ENCODE data around the gene FYCO1.
"Not testable (repeated sequence)": the region's sequence is repeated elsewhere in the genome, so short reads cannot be mapped to it uniquely, and the experiment has no call there.

FYCO1 gene

DNA sequence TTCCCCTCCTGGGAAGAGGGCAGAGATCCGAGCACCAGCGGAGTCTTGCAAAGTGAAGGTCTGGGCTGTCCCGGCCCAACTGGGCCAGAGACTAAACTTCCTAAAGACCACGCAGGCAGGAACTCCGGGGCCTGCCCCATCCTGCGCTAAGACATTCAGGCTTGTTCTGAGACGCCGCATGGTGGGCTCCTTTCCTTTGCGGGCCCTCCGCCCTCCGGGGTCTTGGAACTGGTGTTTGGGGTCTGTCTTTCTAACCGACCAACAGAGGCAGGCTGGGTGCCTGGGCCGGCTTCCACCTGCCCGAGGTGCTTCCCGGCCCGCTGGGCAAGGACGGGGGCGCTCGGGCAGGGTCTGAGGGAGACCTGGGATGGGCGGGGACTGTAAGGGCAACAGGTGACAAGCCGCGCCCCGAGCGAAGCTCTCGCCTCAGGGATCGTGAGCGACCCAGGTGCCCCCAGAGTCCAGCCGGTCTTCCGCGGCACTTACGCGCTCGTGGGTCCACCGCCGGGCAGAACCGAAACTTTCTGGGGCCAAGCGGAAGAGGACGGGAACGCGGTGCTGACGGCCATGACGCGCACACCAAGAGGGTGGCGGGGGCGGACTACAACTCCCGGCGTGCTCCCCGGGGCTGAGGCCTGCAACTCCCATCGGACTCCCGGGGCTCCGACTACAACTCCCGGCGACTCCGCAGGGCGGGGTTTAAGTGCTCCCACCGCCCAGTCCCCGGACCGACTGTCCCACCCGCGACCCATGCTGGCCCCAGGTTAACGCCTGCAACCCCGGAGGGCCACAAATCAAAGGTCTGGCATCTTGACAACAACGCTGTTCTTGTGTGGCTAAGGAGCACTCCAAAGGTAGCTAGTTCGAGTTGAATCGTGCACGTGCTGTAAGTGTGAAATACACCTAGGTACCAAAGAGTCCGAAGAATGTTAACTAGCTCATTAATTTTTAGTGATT, at the start of gene FYCO1:
Gene FYCO1, minus strand, starts transcription at position 589 of the 957 bp plus-strand sequence. CDS start 10,914 bp downstream, outside the sequence.
- DNase-seq (ENCODE audit: low read depth): peak; percentile 88

DNA sequence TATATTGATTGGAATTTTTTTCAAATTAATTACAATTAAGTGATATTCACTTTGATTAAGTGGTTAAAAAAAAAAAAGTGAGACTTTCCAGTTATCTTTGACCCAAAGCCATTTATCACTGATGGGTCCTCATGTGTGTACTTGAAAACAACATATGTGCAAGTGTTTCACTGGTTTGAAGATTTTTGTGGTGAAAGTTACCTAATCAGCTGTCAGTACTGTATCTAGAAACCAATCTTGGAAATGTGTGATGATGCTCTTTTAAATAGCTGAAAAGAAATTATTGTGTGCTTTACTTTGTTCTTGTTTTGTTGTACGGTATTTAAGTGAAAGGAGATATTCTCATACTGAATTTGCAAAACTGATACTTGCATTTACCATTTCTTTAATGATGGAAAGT, 43.3 kb upstream of the FYCO1 start:
- no peak for DNase-seq (ENCODE audit: low read depth)

DNA sequence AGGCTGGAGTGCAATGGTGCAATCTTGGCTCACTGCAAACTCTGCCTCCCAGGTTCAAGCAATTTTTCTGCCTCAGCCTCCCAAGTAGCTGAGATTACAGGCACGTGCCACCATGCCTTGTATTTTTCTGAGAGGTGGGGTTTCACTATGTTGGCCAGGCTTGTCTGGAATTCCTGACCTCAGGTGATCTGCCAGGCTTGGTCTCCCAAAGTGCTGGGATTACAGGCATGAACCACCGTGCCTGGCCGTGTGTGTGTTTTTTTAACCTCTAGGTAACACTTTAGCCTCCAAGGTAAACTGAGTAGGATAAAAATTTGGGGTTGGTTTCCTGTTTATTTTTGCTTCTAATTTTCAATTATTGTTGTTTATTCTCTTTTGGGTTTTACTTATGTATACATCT, 42.4 kb upstream of the FYCO1 start:
- DNase-seq (ENCODE audit: low read depth): not testable (repeated sequence)

DNA sequence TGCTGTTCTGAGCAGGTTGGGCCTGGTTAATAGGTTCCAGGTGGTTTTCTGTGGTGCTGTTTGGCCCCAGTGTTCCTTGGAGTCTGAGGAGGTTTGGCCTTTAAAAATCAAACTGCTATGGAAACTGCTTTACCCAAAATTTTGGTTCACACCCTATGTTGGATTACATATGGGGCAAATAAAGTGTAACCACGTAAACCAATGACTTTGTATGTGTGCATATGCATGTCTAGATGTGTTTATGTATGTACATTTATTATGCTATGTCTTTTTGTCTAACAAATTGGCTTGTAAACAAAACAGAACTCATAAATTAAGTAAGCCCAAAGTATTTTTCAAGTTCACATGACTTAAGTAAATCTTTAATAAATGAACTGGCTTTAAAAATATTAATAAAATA, 40.6 kb upstream of the FYCO1 start:
- no peak for DNase-seq (ENCODE audit: low read depth)

DNA sequence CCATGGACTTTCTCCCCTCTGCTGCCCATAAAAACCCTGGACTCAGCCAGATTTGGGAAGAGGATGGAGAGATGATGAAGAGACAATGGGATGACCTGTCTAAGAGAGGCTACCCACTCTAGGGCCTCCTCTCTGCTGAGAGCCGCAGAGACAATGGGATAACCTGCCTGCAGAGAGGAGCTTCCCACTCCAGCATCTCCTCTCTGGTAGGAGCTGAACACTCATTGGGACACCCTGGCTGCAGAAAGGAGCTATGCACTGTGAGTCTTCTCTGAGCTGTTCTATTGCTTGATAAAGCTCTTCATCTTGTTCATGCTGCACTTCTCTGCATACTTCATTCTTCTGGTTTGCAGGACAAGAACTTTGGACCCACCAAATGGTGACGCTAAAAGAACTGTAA, 36.1 kb upstream of the FYCO1 start:
- DNase-seq (ENCODE audit: low read depth): no peak

DNA sequence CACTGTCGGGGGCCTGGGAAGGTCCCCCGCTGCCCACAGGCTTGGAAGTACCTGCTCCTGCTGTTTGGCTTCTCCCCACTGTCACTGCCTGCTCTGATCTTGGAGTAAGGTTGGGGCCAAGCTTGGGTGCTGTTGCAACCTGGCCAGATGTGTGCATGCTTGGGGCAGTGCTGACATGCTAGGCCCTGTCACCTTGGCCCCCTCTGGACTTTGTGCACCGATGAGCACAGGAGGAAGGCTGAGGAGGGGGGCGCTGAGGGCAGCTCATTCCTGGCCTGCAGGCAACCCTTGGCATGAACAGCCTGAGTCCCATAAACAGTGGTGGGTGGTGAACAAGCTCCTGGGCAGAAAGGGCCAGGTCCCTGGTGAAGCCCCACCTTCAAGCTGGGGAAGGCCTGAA, 35.6 kb upstream of the FYCO1 start:
- no peak for DNase-seq (ENCODE audit: low read depth)

DNA sequence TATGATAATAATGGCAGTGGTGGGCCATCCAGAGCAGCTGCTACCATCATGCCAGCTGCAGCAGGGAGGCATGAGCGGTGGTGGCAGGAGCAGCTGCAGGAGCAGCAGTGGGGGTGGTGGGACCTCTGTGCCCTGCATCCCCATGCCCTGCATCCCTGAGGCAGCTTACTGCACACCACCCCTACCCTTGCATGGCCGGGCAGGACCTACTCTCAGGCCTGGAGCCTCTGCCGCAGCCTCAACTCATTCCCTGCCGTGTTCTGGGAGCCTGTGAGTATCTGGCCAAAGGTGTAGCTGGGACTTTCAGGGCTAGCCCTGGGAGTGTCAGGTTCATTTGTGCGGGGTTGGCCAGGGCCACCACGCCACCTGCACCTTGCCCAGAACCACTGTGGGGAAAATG, 35.0 kb upstream of the FYCO1 start:
- DNase-seq (ENCODE audit: low read depth): no peak

DNA sequence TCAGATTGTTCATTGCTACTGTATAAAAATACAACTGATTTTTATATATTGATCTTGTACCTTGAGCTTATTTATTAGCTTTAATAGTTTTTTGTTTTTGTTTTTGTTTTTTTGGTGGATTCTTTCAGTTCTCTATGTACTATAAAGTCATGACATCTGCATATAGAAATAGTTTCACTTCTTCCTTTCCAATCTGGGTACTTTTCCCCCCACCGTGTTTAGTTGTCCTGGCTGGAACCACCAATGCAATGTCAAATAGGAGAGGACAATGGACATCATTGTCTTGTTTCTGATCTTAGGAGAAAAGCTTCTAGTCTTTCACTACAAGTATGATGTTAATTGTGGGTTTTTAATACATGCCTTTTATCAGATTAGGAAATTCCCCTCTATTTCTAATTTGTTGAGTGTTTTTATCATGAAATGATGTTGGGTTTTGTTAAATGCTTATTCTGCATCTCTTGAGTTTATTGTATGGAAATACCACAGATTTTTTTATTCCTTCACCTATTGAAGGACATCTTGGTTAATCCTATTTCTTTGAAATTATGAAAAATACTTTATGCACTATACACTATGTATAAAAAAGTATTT, 34.4 kb upstream of the FYCO1 start:
- DNase-seq (ENCODE audit: low read depth): no peak

DNA sequence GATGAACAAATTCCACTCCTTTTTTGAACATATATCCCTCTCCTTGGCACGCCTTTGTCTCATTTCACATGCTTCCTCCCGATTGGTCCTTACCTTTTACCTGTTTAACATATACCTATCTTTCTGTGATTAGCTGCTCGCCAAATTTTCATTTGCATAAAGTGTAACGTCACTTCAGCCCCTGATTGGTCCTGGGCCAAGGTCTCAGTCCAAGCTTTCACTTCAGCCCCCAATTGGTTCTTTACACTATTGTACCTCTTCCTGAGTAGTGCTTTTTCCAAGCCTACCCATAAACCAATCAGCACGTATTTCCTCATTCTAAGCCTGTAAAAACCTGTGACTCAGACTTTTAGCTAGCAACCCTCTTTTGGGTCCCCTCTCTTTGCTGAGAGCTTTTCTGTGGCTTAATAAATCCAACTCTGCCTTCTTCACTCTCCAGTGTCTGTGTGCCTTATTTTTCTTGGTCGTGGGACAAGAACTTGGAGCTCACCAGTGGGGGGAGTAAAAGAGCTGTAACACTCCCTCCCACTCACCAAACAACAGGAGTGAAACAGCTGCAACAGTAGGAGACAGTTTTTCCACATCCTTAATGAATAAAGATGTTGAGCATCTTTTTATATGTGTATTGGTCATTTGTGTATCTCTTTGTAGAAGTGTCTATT, 32.2 kb upstream of the FYCO1 start:
- peak; percentile 9 for DNase-seq (ENCODE audit: low read depth)

DNA sequence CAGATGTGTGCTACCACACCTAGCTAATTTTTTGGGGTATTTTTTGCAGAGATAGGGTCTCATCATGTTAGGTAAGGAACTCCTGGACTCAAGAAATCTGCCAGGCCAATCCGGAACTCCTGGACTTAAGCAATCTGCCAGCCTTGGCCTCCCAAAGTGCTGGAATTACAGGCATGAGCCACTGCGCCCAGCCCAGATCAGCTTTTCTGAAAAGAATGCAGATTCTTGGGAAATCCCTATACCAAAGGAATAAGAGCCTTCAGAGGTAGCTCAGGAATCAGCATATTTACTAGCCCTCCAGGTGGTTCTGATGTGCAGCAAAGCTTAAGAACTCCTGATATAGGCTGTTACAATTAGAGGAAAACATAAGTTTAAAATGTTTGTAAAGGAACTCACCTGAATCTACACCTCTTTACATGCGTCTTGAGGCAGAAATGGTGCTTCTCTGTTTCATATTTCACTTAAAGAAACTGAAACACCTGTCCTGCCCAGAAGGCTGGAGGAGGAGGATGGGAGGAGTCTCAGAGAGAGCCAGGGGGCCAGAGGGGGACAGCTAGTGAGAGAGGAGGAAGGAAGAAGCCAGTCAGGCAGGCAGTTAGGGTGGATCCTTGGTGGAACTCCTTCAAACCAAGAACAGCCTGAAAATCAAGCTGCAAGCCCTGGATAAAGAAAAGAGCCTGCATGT, 31.5 kb upstream of the FYCO1 start, which contains the start of gene XCR1:
Gene XCR1, minus strand, starts transcription at position 463 of the 685 bp plus-strand sequence. CDS start 5,536 bp downstream, outside the sequence.
- no peak for DNase-seq (ENCODE audit: low read depth)

DNA sequence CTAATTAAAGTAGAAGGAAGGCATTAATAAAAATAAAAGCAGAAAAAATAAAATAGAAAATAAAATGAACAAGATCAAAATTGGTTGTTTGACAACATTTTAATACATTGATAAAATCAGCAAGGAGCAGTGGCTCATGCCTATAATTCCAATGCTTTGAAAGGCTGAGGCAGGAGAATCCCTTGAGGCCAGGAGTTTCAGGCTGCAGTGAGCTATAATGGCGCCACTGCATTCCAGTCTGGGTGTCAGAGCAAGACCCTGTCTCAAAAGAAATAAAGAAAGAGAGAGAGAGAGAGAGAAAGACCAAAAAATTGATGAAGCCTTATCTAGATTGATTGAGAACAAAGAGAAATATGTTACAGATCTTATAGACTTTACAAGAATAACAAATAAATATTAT, 29.5 kb upstream of the FYCO1 start:
- DNase-seq (ENCODE audit: low read depth): no peak

DNA sequence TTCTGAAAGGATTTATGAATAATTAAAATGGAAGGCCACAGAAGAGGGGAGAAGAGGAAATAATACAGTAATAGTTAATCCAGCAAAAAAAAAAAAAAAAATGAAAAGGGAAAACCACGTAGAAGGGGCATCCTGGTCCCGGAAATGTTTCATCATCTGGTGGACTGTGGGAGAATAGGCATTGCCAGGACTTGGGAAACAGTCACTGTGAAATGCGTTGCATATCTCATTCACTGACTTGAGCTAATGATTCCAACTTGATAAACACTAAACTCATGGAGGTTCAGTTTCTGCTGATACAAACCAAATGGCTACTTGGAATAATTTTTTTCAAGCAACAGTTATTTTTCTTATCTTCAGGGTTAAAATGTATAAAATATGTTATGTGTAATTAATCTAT, 28.5 kb upstream of the FYCO1 start:
- DNase-seq (ENCODE audit: low read depth): no peak

DNA sequence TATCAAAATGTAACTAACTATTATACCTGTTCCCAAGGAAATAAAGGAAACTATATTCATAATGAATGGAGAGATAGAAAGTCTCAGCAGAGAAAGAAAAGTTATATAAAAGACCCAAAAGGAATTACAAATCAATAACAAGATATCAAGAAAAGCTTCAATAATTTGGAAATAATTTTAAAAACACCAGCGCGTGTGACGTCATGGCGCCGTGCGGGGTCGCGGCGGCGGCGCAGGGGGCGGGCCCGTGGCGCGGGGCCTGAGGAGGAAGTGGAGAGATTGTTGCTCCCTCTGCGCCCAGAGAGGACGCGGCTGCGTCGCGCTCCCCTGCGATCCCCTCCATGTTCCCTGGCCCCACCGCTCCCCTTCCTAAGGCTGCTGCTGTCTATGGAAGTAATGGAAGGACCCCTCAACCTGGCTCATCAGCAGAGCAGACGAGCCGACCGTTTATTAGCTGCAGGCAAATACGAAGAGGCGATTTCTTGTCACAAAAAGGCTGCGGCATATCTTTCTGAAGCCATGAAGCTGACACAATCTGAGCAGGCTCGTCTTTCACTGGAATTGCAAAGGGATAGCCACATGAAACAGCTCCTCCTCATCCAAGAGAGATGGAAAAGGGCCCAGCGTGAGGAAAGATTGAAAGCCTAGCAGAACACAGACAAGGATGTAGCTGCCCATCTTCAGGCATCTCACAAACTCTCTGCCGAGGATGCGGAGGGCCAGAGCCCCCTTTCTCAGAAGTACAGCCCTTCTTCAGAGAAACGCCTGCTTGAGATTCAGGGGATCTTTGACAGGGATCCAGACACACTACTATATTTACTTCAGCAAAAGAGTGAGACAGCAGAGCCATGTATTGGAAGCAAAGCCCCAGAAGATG, 27.5 kb upstream of the FYCO1 start:
- DNase-seq (ENCODE audit: low read depth): no peak

DNA sequence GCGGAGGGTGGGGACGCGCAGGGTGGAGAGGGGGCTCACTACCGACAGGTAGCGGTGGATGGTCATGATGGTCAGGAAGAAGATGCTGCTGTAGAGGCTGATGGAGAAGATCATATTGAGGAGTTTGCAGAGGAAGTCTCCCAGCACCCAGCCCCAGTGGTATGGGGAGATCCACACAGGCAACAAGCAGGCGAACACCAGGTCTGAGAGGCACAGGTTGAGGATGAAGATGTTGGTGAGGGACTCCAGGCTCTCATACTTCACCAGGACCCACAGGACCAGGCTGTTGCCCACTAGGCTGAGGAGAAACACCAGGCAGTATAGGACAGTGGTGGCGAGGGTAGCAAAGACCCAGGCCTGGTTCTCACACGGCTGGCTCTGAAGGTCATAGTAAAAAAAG, 25.9 kb upstream of the FYCO1 start:
- DNase-seq (ENCODE audit: low read depth): no peak

DNA sequence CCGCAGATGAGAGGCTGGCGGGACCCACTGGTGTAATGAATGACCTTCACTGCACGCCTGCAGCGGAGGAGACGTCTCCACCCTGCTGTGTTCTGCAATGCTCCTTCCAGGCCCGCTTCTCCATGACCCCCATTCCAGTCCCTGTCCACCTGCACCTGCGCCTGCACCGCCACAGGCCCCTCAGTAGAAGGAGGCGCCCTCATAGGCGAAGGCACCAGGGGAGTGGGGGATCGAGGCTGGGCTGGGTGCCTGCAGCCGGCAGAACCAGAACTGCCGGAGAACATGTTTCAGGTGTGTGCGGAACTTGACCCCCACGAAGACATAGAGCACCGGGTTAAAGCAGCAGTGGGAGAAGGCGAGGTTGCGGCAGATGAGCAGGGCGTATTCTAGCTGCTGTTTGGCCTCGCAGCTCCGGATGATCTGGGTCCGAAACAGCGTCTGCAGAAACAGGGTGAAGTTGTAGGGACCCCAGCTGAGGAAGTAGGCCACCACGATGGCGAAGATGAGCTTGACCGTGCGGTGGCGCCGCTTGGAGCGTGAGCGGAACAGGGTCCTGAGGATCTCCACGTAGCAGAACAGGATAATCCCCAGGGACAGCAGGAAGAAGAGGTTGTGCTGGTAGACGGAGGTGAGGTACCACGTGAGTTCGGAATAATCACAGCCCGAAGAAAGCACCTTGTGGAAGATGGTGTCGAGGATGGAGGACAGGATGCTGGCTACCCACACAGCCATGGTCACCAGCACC, 25.3 kb upstream of the FYCO1 start:
- DNase-seq (ENCODE audit: low read depth): no peak

DNA sequence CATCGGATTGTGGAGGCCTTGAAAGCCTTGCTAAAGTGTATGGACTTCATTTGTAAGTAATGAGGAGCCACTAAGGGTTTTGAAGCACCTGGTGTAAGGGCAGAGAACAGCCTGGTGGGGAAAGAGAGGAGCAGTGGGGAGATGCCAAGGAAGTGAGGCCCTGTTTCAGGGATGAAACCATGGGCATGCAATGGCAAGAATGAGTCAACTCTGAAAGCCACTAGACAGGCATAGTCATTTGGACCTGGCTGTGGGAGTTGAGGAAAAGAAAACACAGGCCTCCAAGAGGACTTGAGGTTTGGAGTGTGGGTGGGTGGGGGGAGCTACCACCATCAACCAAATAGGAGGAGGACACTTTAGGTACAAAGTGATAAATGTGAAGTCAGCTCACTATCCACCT, 24.1 kb upstream of the FYCO1 start:
- peak; percentile 10 for DNase-seq (ENCODE audit: low read depth)

DNA sequence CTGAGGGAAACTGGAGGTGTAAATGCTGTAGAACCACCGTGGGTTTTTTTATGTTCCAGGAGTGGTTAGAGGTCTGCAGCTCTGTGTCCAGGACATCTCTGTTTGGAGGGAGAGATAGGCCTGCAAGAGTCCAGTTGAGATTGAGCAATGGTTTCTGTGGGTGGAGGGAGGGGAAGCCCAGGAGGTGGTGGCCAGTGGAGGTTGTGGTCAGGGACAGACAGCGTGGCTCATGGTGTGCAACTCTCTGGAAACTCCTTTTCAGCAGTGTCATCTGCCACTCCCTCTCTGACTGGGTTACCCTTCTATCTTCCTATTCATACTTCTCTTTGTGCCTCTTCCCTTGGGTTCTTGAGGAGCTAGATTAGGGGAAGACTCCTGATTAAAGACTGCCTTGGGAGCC, 22.1 kb upstream of the FYCO1 start:
- peak; percentile 11 for DNase-seq (ENCODE audit: low read depth)

DNA sequence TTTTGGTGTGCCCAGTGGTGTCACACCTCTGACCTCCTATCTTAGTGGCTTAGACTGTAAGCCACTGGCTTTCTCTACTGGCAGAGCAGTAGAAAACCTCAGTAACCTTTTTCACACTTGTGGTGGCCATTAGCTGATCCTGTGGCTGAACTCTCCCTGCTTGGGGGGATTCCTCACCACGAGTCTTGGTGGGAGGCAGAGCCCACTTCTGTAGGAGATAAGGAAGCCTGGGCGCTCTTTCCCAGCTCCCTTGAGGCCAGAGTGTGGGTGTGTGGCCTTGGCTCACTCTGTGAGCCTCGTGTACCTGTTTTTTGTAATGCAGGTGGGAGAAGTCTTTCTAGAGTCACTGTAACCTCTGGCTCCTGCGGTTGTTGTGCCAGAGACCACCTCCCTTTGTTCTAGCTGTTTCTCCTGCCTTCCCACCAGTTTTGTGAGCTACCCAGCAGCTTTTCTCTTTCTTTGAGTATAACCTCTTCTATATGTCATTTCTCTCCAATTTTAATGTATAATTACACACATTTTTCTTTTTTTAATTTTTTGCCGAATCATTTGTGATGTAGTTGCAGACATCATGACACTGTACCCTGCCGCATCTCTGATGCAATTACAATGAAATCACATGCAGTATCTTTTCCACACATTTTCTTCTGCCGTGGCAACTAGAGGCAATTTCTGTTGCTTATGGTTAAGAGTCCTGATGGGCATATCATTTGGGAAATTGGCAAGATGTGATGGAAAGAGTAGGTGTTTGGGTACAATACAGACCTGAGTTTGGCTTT, 17.9 kb upstream of the FYCO1 start:
- no peak for DNase-seq (ENCODE audit: low read depth)

DNA sequence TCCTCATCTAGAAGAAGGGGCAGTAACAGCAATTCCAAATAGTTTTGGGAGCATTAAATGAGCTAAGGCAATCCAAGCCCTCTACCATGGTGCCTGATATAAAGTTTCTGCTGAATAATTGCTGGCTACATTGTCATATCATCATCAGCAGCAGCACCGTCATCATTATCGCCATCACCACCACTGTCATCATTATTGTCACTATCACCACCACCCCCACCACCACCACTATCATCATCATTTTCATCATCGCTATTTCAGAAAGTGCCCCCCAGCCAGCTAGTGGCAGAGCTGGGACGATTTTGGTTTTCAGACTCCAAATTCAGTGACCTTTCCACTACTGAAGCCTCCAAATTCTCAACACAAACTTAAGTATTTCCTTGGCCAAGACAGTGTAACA, 16.6 kb upstream of the FYCO1 start:
- DNase-seq (ENCODE audit: low read depth): no peak

All from EH (cell line).